ENCODE measurements around the gene RNASE3. TPM values are rescaled to one million over a fixed set of nuclear protein-coding genes. Genes with fewer than 3 reads are reported as not detected.
A peak's percentile ranks its signal among the peaks of the same experiment; 100 is the strongest.
"Not testable (repeated sequence)": the region's sequence is repeated elsewhere in the genome, so short reads cannot be mapped to it uniquely, and the experiment has no call there.

The RNASE3 gene
- total RNA-seq (2014; rRNA removed) (not detected in 2 replicates), Bru-seq, nascent RNA (not detected), BruChase-seq, experiment 1, labeled RNA remaining after a 6-hour chase (not detected), BruChase-seq, experiment 2, labeled RNA remaining after a 2-hour chase (percentile 14 among the genes with signal in this experiment)
- long read RNA-seq: 0 reads

DNA sequence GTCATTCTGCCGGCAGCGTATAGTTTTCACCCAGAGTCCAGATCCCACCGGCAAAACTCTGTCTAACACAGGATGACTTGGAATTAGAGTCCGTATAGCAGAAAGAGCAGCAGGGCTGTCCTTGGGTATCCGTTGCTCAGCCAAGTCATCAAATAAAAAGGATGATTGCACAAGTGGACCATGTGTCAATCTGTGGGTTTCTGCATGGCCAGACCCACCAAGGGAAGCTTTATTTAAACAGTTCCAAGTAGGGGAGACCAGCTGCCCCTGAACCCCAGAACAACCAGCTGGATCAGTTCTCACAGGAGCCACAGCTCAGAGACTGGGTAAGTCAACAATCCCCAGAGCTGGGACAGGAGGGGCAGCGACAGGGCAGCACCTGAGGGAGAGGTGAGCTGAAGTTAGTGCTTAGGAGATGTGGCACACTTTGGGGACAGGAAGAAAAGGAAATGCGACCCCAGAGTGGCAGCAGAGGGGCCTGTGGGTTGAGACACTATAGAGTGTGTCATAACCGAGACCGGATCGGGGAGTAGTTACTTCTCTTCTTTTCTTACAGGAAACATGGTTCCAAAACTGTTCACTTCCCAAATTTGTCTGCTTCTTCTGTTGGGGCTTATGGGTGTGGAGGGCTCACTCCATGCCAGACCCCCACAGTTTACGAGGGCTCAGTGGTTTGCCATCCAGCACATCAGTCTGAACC, at the start of gene RNASE3:
Gene RNASE3, plus strand, starts transcription at position 260 of the 700 bp plus-strand sequence. Its CDS starts 302 bp downstream, at position 562.
- ATAC-seq; H3K9me3 ChIP-seq (ENCODE audit: low read length); H3K4me3 ChIP-seq (ENCODE audit: low read length); H3K9me2 ChIP-seq (replicated peaks; ENCODE audit: low read length); H2AFZ ChIP-seq (ENCODE audit: low read length); H3K4me1 ChIP-seq (ENCODE audit: insufficient read depth, low read length); H4K20me1 ChIP-seq (ENCODE audit: low read length); H3K4me2 ChIP-seq (ENCODE audit: low read length); POLR2A ChIA-PET (ENCODE audit: unreplicated experiment); H3K9ac ChIP-seq (ENCODE audit: low read length); H3K36me3 ChIP-seq (ENCODE audit: low read depth, low read length); H3K27ac ChIP-seq (ENCODE audit: low read length); CTCF ChIA-PET; intact Hi-C loops (cut with micrococcal nuclease); DNase-seq; BruUV-seq (replicated peaks); H3K79me2 ChIP-seq (ENCODE audit: low read length); H3F3A ChIP-seq (ENCODE audit: low read length, unreplicated experiment): not testable (repeated sequence)
- peaks cover 76% of the 10 kb centered on the region for H3K27me3 ChIP-seq (ENCODE audit: low read length)

DNA sequence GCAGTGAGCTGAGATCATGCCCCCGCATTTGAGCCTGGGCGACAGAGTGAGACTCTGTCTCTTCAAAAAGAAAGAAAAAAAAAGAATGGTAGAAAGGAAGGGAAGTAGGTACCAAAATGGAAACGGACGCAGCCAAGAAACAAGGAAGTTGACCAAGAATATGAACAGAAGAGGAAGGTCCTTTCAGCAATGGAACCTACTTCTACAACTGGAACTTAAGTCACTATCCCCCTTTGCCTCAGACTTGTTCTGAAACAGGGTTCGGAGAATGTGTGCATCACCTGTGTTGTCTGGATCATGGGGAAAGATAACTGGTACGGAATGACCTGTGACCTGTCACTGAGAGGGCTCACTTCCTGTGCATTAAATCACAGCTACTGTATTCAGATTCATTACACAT, 44.6 kb upstream of the RNASE3 start:
- Histone ChIP-seq H3K36me3 (ENCODE audit: low read depth, low read length) (no peaks in the 10 kb centered on the region), H3K27me3 (ENCODE audit: low read length) (no peaks in the 10 kb centered on the region), H3K9me3 (ENCODE audit: low read length) (no peaks in the 10 kb centered on the region), H3K4me3 (ENCODE audit: low read length) (no peak overlapping the region), H3K9ac (ENCODE audit: low read length) (no peak overlapping the region), H3K79me2 (ENCODE audit: low read length) (no peaks in the 10 kb centered on the region), H3K4me2 (ENCODE audit: low read length) (no peak overlapping the region), H3K4me1 (ENCODE audit: insufficient read depth, low read length) (peaks cover 31% of the 10 kb centered on the region), H3K9me2 (replicated peaks; ENCODE audit: low read length) (no peaks in the 10 kb centered on the region), H2AFZ (ENCODE audit: low read length) (no peak overlapping the region), H3K27ac (ENCODE audit: low read length) (no peak overlapping the region), H4K20me1 (ENCODE audit: low read length) (no peaks in the 10 kb centered on the region), H3F3A (ENCODE audit: low read length, unreplicated experiment) (peaks cover 4% of the 10 kb centered on the region)
- POLR2A ChIA-PET (ENCODE audit: unreplicated experiment): no interaction called here
- intact Hi-C loops (cut with micrococcal nuclease): no loop called here
- BruUV-seq (replicated peaks): no TSS peak
- DNase-seq (no peak), ATAC-seq (no peak)
- no peak for TF ChIP-seq EZH2 (IDR thresholded peaks at IDR 0.05; ENCODE audit: low read length, unreplicated experiment)
- TF ChIP-seq, protein P1, sequence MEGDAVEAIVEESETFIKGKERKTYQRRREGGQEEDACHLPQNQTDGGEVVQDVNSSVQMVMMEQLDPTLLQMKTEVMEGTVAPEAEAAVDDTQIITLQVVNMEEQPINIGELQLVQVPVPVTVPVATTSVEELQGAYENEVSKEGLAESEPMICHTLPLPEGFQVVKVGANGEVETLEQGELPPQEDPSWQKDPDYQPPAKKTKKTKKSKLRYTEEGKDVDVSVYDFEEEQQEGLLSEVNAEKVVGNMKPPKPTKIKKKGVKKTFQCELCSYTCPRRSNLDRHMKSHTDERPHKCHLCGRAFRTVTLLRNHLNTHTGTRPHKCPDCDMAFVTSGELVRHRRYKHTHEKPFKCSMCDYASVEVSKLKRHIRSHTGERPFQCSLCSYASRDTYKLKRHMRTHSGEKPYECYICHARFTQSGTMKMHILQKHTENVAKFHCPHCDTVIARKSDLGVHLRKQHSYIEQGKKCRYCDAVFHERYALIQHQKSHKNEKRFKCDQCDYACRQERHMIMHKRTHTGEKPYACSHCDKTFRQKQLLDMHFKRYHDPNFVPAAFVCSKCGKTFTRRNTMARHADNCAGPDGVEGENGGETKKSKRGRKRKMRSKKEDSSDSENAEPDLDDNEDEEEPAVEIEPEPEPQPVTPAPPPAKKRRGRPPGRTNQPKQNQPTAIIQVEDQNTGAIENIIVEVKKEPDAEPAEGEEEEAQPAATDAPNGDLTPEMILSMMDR (conservative IDR thresholded peaks at IDR 0.05; ENCODE audit: low read depth, low read length): no peak
- TF ChIP-seq EZH2phosphoT487 (IDR thresholded peaks at IDR 0.05; ENCODE audit: borderline replicate concordance, low read length): no peak
- CTCF ChIA-PET: no interaction called here

DNA sequence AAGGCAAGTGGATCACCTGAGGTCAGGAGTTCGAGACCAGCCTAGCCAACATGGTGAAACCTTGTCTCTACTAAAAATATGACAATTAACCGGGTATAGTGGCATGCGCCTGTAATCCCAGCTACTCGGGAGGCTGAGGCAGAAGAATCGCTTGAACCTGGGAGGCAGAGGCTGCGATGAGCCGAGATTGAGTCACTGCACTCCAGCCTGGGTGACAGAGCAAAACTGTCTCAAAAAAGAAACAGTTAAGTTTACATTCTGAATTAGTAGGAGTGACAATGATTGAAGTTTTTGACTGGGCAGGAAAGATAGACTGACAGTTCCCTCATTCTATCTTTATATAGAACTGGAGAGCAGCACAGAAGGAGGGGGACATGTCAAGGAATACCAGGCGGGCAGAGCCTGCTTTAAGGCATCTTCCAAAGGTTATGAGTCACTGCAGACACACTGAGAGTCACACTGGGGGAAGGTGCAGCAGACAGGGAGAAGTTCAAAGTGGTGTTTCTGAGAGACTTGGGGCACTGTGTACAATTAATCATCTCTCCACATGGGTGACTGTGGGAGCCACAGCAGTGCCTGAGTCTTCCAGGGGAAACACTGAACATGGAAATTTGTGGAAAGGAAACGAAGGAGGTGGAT, 42.8 kb upstream of the RNASE3 start:
- no peaks in the 10 kb centered on the region for H3K9me2 ChIP-seq (replicated peaks; ENCODE audit: low read length)
- POLR2A ChIA-PET (ENCODE audit: unreplicated experiment): interaction anchor here (0.6 kb wide), 1 partner anchor 166 kb away, joined by 3 read pairs; no protein-coding TSS in a partner anchor
- peaks cover 4% of the 10 kb centered on the region for H3F3A ChIP-seq (ENCODE audit: low read length, unreplicated experiment)
- no TSS peak for BruUV-seq (replicated peaks)
- DNase-seq (peak; percentile 95), ATAC-seq (peak; percentile 92)
- H3K4me3 ChIP-seq (ENCODE audit: low read length): peak overlapping the region; percentile 58
- H3K27ac ChIP-seq (ENCODE audit: low read length): peak overlapping the region; percentile 97
- H3K79me2 ChIP-seq (ENCODE audit: low read length): no peaks in the 10 kb centered on the region
- no peaks in the 10 kb centered on the region for H4K20me1 ChIP-seq (ENCODE audit: low read length)
- peak overlapping the region; percentile 51 for H2AFZ ChIP-seq (ENCODE audit: low read length)
- H3K27me3 ChIP-seq (ENCODE audit: low read length): no peaks in the 10 kb centered on the region
- no peaks in the 10 kb centered on the region for H3K36me3 ChIP-seq (ENCODE audit: low read depth, low read length)
- peak overlapping the region; percentile 81 for H3K9ac ChIP-seq (ENCODE audit: low read length)
- peaks cover 45% of the 10 kb centered on the region for H3K4me1 ChIP-seq (ENCODE audit: insufficient read depth, low read length)
- intact Hi-C loops (cut with micrococcal nuclease): no loop called here
- peak overlapping the region; percentile 88 for H3K4me2 ChIP-seq (ENCODE audit: low read length)
- H3K9me3 ChIP-seq (ENCODE audit: low read length): no peaks in the 10 kb centered on the region
- CTCF ChIA-PET: interaction anchor here (0.6 to 1.8 kb wide), 7 partner anchors 9 to 247 kb away, joined by 3 to 7 read pairs (median 3); no protein-coding TSS in a partner anchor
- TF ChIP-seq EZH2 (IDR thresholded peaks at IDR 0.05; ENCODE audit: low read length, unreplicated experiment) (no peak), EZH2phosphoT487 (IDR thresholded peaks at IDR 0.05; ENCODE audit: borderline replicate concordance, low read length) (no peak)
- TF ChIP-seq, protein P1 (conservative IDR thresholded peaks at IDR 0.05; ENCODE audit: low read depth, low read length): no peak

Measured in PC-3 (cell line).